ENCODE data around the gene OR4D6. TPM values are rescaled to one million over a fixed set of nuclear protein-coding genes. Genes with fewer than 3 reads are reported as not detected.

The OR4D6 gene
- polyA plus RNA-seq, 2 of the 4 experiments (the other 2 are of a cell fraction) = not detected

DNA sequence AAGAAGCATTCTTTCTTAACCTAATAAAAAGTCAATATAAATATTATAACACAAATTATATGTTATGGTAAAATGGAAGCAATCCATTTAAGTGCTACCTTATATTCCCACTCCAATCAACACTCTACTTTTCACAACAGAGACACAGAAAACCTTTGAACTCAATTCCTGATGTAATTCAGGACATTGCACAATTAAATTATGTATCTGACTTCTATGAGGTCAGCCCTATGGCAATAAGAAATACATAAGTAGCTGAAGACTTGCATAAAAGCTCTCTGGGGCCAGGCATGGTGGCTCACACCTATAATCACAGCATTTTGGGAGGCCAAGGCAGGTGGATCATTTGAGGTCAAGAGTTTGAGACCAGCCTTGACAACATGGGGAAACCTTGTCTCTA, 23.1 kb downstream of the OR4D6 start (continued):
- TF ChIP-seq EHF (CRISPR knock-in tag; IDR thresholded peaks at IDR 0.05) = no peak
- TF ChIP-seq RNF2 (IDR thresholded peaks at IDR 0.05; ENCODE audit: borderline replicate concordance, low read depth) = no peak

DNA sequence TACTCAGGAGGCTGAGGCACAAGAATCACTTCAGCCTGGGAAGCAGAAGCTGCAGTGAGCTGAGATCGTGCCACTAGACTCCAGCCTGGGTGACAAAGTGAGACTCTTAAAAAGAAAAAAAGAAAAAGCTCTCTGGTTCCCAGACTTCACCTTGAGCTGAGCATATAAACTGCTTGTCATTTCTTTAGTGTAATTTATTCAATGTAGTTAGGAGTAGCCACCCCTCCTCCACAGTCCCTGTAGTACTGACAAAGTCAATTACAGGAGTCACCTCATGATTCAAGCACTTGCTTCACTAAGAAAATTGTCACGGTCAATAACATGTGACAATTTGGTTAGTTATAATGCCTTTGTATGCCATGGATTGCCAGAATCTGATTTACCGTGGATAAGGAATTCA, 23.6 kb downstream of the OR4D6 start:
- DNase-seq (ENCODE audit: low read depth in 1 of 2, low spot score in 1 of 2) (no peak), FAIRE-seq (no peak), ATAC-seq (no peak)
- Histone ChIP-seq H3K4me3 (no peak overlapping the region), H3K4me2 (no peak overlapping the region), H3K27ac (no peak overlapping the region), H3K9me3 (no peaks in the 10 kb centered on the region), H3K4me1 (no peaks in the 10 kb centered on the region)
- WGBS (ENCODE audit: missing lambda C conversion rate) = 18% methylated on average over 3 of the region's 3 CpGs
- TF ChIP-seq TP53 (CRISPR knock-in tag; IDR thresholded peaks at IDR 0.05) (no peak), MAFK (IDR thresholded peaks at IDR 0.05; ENCODE audit: partially characterized antibody) (no peak), NR3C1 (IDR thresholded peaks at IDR 0.05) (no peak), JUNB (IDR thresholded peaks at IDR 0.05) (no peak), RNF2 (IDR thresholded peaks at IDR 0.05; ENCODE audit: borderline replicate concordance, low read depth) (no peak), MYC (IDR thresholded peaks at IDR 0.05; ENCODE audit: borderline replicate concordance, low read length) (no peak), ZNF302 (CRISPR knock-in tag; IDR thresholded peaks at IDR 0.05) (no peak), CEBPB (IDR thresholded peaks at IDR 0.05) (no peak), ZSCAN20 (CRISPR knock-in tag; IDR thresholded peaks at IDR 0.05) (no peak), TFCP2L1 (CRISPR knock-in tag; IDR thresholded peaks at IDR 0.05) (no peak)
- TF ChIP-seq, protein P1, sequence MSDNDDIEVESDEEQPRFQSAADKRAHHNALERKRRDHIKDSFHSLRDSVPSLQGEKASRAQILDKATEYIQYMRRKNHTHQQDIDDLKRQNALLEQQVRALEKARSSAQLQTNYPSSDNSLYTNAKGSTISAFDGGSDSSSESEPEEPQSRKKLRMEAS (IDR thresholded peaks at IDR 0.05) = no peak
- CTCF ChIA-PET = no interaction called here
- POLR2A ChIA-PET = no interaction called here

DNA sequence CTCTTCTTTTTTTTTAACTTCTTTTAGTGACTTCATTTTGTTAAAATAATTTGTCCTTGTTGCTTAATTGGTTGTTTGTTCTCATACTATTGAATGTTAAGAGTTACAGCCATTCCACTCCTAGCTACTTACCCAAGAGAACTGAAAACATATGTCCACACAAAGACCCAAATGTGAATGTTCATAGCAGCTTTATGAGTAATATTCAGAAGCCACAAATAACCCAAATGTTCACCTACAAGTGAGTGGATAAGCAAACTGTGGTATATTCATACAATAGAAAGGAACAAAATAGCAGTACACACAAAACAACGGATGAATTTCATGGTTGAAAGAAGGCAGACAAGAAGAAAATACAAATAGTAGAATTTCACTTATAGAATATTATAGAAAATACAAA, 45.2 kb downstream of the OR4D6 start:
- no peak for TF ChIP-seq HEYL (CRISPR knock-in tag; IDR thresholded peaks at IDR 0.05)
- TF ChIP-seq BCL3 (IDR thresholded peaks at IDR 0.05) = no peak
- TF ChIP-seq TFCP2L1 (CRISPR knock-in tag; IDR thresholded peaks at IDR 0.05) = no peak
- TF ChIP-seq, protein P2, sequence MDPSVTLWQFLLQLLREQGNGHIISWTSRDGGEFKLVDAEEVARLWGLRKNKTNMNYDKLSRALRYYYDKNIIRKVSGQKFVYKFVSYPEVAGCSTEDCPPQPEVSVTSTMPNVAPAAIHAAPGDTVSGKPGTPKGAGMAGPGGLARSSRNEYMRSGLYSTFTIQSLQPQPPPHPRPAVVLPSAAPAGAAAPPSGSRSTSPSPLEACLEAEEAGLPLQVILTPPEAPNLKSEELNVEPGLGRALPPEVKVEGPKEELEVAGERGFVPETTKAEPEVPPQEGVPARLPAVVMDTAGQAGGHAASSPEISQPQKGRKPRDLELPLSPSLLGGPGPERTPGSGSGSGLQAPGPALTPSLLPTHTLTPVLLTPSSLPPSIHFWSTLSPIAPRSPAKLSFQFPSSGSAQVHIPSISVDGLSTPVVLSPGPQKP (IDR thresholded peaks at IDR 0.05; ENCODE audit: low read depth, low read length) = no peak
- TF ChIP-seq NPAS2 (CRISPR knock-in tag; IDR thresholded peaks at IDR 0.05; ENCODE audit: borderline replicate concordance) = no peak
- TF ChIP-seq, protein P3, sequence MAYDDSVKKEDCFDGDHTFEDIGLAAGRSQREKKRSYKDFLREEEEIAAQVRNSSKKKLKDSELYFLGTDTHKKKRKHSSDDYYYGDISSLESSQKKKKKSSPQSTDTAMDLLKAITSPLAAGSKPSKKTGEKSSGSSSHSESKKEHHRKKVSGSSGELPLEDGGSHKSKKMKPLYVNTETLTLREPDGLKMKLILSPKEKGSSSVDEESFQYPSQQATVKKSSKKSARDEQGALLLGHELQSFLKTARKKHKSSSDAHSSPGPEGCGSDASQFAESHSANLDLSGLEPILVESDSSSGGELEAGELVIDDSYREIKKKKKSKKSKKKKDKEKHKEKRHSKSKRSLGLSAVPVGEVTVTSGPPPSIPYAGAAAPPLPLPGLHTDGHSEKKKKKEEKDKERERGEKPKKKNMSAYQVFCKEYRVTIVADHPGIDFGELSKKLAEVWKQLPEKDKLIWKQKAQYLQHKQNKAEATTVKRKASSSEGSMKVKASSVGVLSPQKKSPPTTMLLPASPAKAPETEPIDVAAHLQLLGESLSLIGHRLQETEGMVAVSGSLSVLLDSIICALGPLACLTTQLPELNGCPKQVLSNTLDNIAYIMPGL (CRISPR knock-in tag; IDR thresholded peaks at IDR 0.05; ENCODE audit: borderline replicate concordance) = no peak
- no peak for TF ChIP-seq EP300 (IDR thresholded peaks at IDR 0.05)
- no peak for FAIRE-seq
- no peak for ATAC-seq
- no peak for DNase-seq (ENCODE audit: low read depth in 1 of 2, low spot score in 1 of 2)
- Histone ChIP-seq H3K27ac (no peak overlapping the region), H3K4me1 (no peaks in the 10 kb centered on the region), H3K4me3 (no peak overlapping the region), H3K4me2 (no peak overlapping the region), H3K9me3 (peaks cover 4% of the 10 kb centered on the region; the same call in 1 of the 3 replicates)
- WGBS (ENCODE audit: missing lambda C conversion rate) = 35% methylated on average over 1 of the region's 1 CpG
- ChIA-PET POLR2A (no interaction called here), CTCF (no interaction called here)

- CTCF ChIA-PET = interaction anchor here (0.6 to 0.7 kb wide), 2 partner anchors 247 to 317 kb away, joined by 3 read pairs; no protein-coding TSS in a partner anchor
- no peak for ATAC-seq
- no peak for TF ChIP-seq E2F6 (IDR thresholded peaks at IDR 0.05; ENCODE audit: borderline replicate concordance, low read depth)
- no peak for TF ChIP-seq KDM1A (IDR thresholded peaks at IDR 0.05; ENCODE audit: low read depth)
- no peak for TF ChIP-seq CHD2 (IDR thresholded peaks at IDR 0.05; ENCODE audit: low read length, partially characterized antibody)
- no peak for TF ChIP-seq BCL3 (IDR thresholded peaks at IDR 0.05)
- no peak for TF ChIP-seq ZC3H11A (IDR thresholded peaks at IDR 0.05)
- no peak for TF ChIP-seq CBX2 (IDR thresholded peaks at IDR 0.05; ENCODE audit: borderline replicate concordance, low read depth)
- TF ChIP-seq FOSL2 (IDR thresholded peaks at IDR 0.05) = no peak
- no peak for TF ChIP-seq FOSL2 (CRISPR knock-in tag; IDR thresholded peaks at IDR 0.05)
- no peak for TF ChIP-seq SMC3 (IDR thresholded peaks at IDR 0.05)
- TF ChIP-seq RARB (CRISPR knock-in tag; IDR thresholded peaks at IDR 0.05) = no peak
- no peak for TF ChIP-seq RCOR1 (IDR thresholded peaks at IDR 0.05; ENCODE audit: low read depth, low read length)
- TF ChIP-seq NR3C1 (IDR thresholded peaks at IDR 0.05) = no peak
- no peak for TF ChIP-seq RNF2 (IDR thresholded peaks at IDR 0.05; ENCODE audit: borderline replicate concordance, low read depth)
- TF ChIP-seq POLR2A (IDR thresholded peaks at IDR 0.05; ENCODE audit: low read length) = no peak
- TF ChIP-seq TP53 (CRISPR knock-in tag; IDR thresholded peaks at IDR 0.05) = no peak
Observed at GRCh38 chr11:59503276-59503675, 46.5 kb downstream of the OR4D6 start, which contains the start of gene OR4D11. Gene OR4D11, plus strand, starts transcription at chr11:59503576. Its CDS starts 0 bp downstream, at chr11:59503576.

More at GRCh38 chr11:59503276-59503675, 46.5 kb downstream of the OR4D6 start, which contains the start of gene OR4D11:
- no peak within 1 kb of the TSS for H3K27ac ChIP-seq
- H3K9me3 ChIP-seq = peaks cover 4% of the 10 kb centered on the region; the same call in 1 of the 3 replicates
- no peak within 1 kb of the TSS for H3K4me2 ChIP-seq
- POLR2A ChIA-PET = no interaction called here
- FAIRE-seq = no peak
- no peaks in the 10 kb centered on the region for H3K4me1 ChIP-seq
- H3K4me3 ChIP-seq = no peak within 1 kb of the TSS
- DNase-seq (ENCODE audit: low read depth in 1 of 2, low spot score in 1 of 2) = no peak

All from A549 (cell line).